GM18868 (cell line): ENCODE data around the gene PCDHGB7.
"Not testable (repeated sequence)": the region's sequence is repeated elsewhere in the genome, so short reads cannot be mapped to it uniquely, and the experiment has no call there.

Experiments used
- ATAC-seq: cut with Tn5 transposase; IDR thresholded peaks from one replicate; pipeline ENCODE4 v1.9.1; 2021; ENCODE audit warnings: mild to moderate bottlenecking, moderate library complexity; ENCODE audit not compliant: unreplicated experiment

The PCDHGB7 gene

GRCh38 chr5:141417494-141418172 is at the start of gene PCDHGB7:
PCDHGB7 (plus strand) TSS chr5:141417677; CDS start chr5:141417860, 183 bp downstream.
- ATAC-seq, result peak; percentile 69

DNA sequence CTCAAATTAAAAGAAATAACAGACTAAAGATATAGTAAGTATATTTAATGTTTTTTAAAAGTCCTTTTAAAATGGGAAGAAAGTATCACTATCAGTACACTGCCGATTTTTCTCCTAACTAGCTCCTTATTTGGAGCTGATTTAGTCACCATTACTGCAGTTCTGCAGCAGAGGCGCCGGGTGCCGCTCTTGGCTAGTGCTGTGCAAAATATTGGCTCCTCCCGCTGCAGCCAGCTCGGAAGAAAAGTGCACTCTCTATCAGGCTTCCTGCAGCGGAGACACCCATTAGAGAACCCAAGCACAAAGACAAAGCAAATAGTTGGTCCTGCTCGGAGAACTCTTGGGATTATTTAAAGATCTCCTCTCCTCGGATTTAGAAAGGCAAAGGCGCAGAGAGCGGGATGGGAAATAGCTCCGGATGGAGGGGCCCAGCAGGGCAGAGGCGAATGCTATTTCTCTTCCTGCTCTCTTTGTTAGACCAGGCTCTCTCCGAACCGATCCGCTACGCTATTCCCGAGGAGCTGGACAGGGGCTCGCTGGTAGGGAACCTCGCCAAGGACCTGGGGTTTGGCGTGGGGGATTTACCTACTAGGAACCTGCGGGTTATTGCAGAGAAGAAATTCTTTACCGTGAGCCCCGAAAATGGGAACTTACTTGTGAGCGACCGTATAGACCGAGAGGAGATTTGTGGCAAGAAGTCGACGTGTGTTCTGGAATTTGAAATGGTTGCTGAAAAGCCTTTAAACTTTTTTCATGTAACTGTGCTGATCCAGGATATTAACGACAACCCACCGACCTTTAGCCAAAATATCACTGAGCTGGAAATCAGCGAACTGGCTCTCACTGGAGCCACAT is 47.3 kb upstream of the PCDHGB7 start, which contains the start of gene PCDHGB3:
Gene PCDHGB3, plus strand, starts transcription at position 249 of the 855 bp plus-strand sequence. Its CDS starts 153 bp downstream, at position 402.
- ATAC-seq, result peak; percentile 99

GRCh38 chr5:141371572-141372475 is 45.7 kb upstream of the PCDHGB7 start:
- ATAC-seq, result no peak

DNA sequence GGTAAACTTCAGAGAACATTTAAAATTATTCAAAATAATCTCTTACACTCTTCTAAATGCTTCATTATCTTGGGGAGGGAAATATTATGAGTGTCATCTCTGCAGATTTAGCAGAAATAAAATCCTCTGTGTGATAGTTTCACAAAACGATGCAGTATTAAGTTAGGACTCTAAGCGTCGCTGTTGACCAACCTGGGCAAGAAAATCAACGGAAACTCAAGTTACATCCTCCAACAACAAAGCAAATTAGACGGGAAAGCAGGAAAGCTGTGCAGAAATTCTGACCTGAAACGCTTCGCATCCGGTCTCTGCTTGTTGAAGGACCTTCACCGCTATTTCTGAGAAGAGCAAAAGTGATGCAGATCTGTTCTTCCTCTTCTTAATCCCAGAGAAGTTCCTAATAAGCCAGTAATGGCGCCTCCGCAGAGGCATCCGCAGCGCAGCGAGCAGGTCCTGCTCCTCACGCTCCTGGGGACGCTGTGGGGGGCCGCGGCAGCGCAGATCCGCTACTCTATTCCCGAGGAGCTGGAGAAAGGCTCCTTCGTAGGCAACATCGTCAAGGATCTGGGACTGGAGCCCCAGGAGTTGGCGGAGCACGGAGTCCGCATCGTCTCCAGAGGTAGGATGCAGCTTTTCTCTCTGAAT is 43.7 kb upstream of the PCDHGB7 start, which contains the start of gene PCDHGA6:
Gene PCDHGA6, plus strand, starts transcription at position 219 of the 645 bp plus-strand sequence. Its CDS starts 193 bp downstream, at position 412.
- no peak for ATAC-seq

- ATAC-seq, result no peak
Observed at GRCh38 chr5:141374627-141375026, 42.9 kb upstream of the PCDHGB7 start.

GRCh38 chr5:141375444-141376155 is 41.9 kb upstream of the PCDHGB7 start:
- not testable (repeated sequence) for ATAC-seq

- peak; percentile 83 for ATAC-seq
Observed at GRCh38 chr5:141382469-141383294, 34.8 kb upstream of the PCDHGB7 start, which contains the start of gene PCDHGA7. PCDHGA7 (plus strand) TSS chr5:141382742; CDS start chr5:141382900, 158 bp downstream.

GRCh38 chr5:141383345-141383744 is 34.1 kb upstream of the PCDHGB7 start:
- ATAC-seq, result no peak

DNA sequence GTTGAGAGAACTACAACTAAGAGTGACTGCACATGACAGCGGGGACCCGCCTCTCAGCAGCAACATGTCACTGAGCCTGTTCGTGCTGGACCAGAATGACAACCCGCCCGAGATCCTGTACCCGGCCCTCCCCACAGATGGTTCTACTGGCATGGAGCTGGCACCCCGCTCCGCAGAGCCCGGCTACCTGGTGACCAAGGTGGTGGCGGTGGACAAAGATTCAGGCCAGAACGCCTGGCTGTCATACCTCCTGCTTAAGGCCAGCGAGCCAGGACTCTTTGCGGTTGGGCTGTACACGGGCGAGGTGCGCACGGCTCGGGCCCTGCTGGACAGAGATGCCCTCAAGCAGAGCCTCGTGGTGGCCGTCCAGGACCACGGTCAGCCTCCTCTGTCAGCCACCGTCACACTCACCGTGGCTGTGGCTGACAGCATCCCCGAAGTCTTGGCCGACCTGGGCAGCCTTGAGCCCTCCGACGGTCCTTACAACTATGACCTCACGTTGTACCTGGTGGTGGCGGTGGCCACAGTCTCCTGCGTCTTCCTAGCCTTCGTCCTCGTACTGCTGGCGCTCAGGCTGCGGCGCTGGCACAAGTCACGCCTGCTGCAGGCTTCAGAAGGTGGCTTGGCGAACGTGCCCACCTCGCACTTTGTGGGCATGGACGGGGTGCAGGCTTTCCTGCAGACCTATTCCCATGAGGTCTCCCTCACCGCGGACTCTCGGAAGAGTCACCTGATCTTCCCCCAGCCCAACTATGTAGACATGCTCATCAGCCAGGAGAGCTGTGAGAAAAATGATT is 32.8 kb upstream of the PCDHGB7 start:
- ATAC-seq, result no peak

DNA sequence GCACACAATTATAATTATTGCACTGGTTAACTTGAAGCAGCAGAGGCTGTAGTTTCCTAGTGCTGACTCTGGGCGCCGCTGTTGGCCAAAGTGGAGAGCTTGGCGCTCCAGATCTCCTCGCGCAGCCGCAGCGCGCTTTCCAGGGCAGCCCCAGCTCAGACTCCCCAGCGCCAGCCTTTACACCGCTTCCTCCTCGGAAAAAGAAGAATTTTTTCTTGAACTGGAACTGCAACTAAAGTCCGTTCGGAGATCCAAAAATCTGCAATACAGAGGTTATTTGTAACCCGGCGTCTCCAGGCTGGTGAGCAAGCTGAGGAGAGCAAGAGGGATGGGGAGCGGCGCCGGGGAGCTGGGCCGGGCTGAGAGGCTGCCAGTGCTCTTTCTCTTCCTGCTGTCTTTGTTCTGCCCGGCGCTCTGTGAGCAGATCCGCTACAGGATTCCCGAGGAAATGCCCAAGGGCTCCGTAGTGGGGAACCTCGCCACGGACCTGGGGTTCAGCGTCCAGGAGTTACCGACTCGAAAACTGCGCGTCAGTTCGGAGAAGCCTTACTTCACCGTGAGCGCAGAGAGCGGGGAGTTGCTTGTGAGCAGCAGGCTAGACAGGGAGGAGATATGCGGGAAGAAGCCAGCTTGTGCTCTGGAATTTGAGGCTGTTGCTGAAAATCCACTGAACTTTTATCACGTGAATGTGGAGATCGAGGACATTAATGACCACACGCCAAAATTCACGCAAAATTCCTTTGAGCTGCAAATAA is 29.7 kb upstream of the PCDHGB7 start, which contains the start of gene PCDHGB4:
Gene PCDHGB4, plus strand, starts transcription at position 142 of the 755 bp plus-strand sequence. Its CDS starts 187 bp downstream, at position 329.
- peak; percentile 89 for ATAC-seq

DNA sequence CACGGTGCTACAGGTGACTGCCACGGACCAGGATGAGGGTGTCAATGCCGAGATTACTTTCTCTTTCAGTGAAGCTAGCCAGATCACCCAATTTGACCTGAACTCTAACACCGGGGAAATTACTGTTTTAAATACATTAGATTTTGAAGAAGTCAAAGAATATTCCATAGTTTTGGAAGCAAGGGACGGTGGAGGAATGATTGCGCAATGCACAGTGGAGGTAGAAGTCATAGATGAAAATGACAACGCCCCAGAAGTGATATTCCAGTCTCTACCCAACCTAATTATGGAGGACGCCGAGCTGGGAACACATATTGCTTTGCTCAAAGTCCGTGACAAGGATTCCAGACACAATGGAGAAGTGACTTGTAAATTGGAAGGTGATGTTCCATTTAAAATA is 28.8 kb upstream of the PCDHGB7 start:
- no peak for ATAC-seq

- no peak for ATAC-seq
Observed at GRCh38 chr5:141389153-141390042, 28.1 kb upstream of the PCDHGB7 start.

GRCh38 chr5:141392429-141393198 is 24.9 kb upstream of the PCDHGB7 start, which contains the start of gene PCDHGA8:
PCDHGA8 (plus strand) TSS chr5:141392633; CDS start chr5:141392814, 181 bp downstream.
- no peak for ATAC-seq

- ATAC-seq, result no peak
Observed at GRCh38 chr5:141393267-141393666, 24.2 kb upstream of the PCDHGB7 start.
